ENCODE results near the gene SYNJ2. TPM values are rescaled to one million over a fixed set of nuclear protein-coding genes. Genes with fewer than 3 reads are reported as not detected.

The SYNJ2 gene
- polyA plus RNA-seq, 2 of the 4 experiments (the other 2 are of a cell fraction), result 22.3 to 26.5 TPM

- Histone ChIP-seq H3K4me2 (no peak overlapping the region), H3K27ac (peak overlapping the region in 1 of 2 experiments; percentile 39; a peak in 1 of 6 replicates), H3K4me1 (peaks cover 28% of the 10 kb centered on the region), H3K9me3 (no peaks in the 10 kb centered on the region), H3K4me3 (no peak overlapping the region)
- ATAC-seq, result no peak
- FAIRE-seq, result no peak
- 96% methylated on average over 4 of the region's 7 CpGs for WGBS (ENCODE audit: missing lambda C conversion rate)
- DNase-seq (ENCODE audit: low read depth in 1 of 2, low spot score in 1 of 2), result no peak
- CTCF ChIA-PET, result interaction anchor here (1.0 to 2.0 kb wide), 3 partner anchors 23 to 38 kb away, joined by 3 to 13 read pairs (median 3); no protein-coding TSS in a partner anchor
- POLR2A ChIA-PET, result no interaction called here
- TF ChIP-seq MYC (IDR thresholded peaks at IDR 0.05; ENCODE audit: borderline replicate concordance, low read length) (no peak), FOSB (CRISPR knock-in tag; IDR thresholded peaks at IDR 0.05) (no peak), MAX (IDR thresholded peaks at IDR 0.05) (no peak), PBX3 (IDR thresholded peaks at IDR 0.05) (no peak), ZC3H11A (IDR thresholded peaks at IDR 0.05) (no peak), MAZ (IDR thresholded peaks at IDR 0.05; ENCODE audit: borderline replicate concordance, low read depth, low read length) (no peak), REST (IDR thresholded peaks at IDR 0.05) (no peak), HMGXB4 (CRISPR knock-in tag; IDR thresholded peaks at IDR 0.05; ENCODE audit: borderline replicate concordance) (no peak), NR3C1 (IDR thresholded peaks at IDR 0.05) (no peak), FOXS1 (CRISPR knock-in tag; IDR thresholded peaks at IDR 0.05) (no peak), TFCP2L1 (CRISPR knock-in tag; IDR thresholded peaks at IDR 0.05) (no peak), HDAC2 (IDR thresholded peaks at IDR 0.05) (no peak), KDM1A (IDR thresholded peaks at IDR 0.05; ENCODE audit: low read depth) (no peak), EHMT2 (IDR thresholded peaks at IDR 0.05; ENCODE audit: low read depth) (no peak), RCOR1 (IDR thresholded peaks at IDR 0.05; ENCODE audit: low read depth, low read length) (no peak), ESRRA (IDR thresholded peaks at IDR 0.05; ENCODE audit: borderline replicate concordance, low read length) (no peak)
Observed at GRCh38 chr6:158048589-158048988, 66.9 kb downstream of the SYNJ2 start.

- WGBS (ENCODE audit: missing lambda C conversion rate), result 83% methylated on average over 9 of the region's 17 CpGs
- FAIRE-seq, result no peak
- Histone ChIP-seq H3K4me2 (no peak overlapping the region), H3K9me3 (no peaks in the 10 kb centered on the region), H3K4me1 (peaks cover 21% of the 10 kb centered on the region), H3K4me3 (no peak overlapping the region), H3K27ac (peak overlapping the region in 1 of 2 experiments; percentile 39; a peak in 1 of 6 replicates)
- ATAC-seq, result peak in 1 of 2 experiments; percentile 30; a peak in 1 of 6 replicates
- ChIA-PET POLR2A (no interaction called here), CTCF (interaction anchor here (1.0 to 2.2 kb wide), 3 partner anchors 22 to 24 kb away, joined by 3 to 13 read pairs (median 7); no protein-coding TSS in a partner anchor)
- TF ChIP-seq HOXB5 (CRISPR knock-in tag; IDR thresholded peaks at IDR 0.05), result no peak
- TF ChIP-seq KDM5A (IDR thresholded peaks at IDR 0.05), result no peak
- no peak for TF ChIP-seq ATOH8 (CRISPR knock-in tag; IDR thresholded peaks at IDR 0.05; ENCODE audit: low read depth)
- no peak for TF ChIP-seq ZFP36 (IDR thresholded peaks at IDR 0.05; ENCODE audit: borderline replicate concordance, partially characterized antibody)
- DNase-seq (ENCODE audit: low read depth in 1 of 2, low spot score in 1 of 2), result no peak
Observed at GRCh38 chr6:158049055-158050028, 67.7 kb downstream of the SYNJ2 start.
